ENCODE data around the gene ANAPC4.

ANAPC4 gene

DNA sequence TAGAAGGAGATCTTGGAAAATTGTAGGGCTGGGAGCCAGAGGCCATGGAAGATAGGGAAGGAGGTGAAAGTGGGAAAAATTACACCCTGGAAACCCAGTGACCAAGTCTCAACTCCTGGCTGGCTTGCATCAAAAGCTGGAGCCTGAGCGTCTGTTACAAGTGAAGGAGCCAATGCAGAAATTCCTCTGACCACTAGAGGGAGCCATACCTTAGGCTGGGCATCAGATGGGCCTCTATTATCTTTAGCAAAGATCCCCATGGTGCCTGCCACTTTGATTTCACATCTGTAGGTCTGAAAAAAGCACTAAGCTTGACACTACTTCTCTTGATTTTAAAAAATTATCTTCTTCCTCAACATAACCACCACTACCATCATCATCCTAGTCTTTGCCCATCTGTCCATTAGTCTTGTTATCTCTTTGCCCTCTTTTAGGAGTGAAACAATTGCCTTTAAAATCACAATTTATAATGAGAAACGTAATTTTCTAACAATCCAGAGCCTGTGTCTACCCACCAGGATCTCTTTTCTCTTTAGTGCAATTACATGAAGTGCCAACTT, 62.9 kb downstream of the ANAPC4 start:
- DNase-seq: peak; percentile 24

- no peak for DNase-seq
These were observed 63.5 kb downstream of the ANAPC4 start for GRCh38 chr4:25440478-25441030.

GRCh38 chr4:25441519-25442117, 64.6 kb downstream of the ANAPC4 start:
- DNase-seq: peak; percentile 3

DNA sequence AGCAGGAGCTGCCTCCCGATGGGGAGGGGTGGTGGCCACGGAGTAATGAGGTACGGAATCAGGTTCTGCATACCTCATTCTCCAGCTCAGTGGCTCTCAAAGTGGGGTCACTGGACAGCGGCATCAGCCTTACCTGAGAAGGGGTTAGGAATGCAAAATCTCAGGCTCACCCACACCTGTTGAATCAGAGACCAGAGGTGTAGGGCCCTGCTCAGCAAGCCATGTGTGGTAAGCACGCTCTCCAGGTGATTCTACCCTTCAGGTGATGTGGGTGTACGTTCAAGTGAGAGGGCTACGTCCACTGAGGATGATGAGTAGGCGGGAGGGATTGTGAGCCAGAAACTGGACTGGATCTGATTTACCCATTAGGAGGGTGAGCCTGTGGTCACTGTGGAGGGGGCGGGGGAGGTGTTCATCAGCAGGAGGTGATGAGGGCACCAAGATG, 65.8 kb downstream of the ANAPC4 start:
- DNase-seq: no peak

DNA sequence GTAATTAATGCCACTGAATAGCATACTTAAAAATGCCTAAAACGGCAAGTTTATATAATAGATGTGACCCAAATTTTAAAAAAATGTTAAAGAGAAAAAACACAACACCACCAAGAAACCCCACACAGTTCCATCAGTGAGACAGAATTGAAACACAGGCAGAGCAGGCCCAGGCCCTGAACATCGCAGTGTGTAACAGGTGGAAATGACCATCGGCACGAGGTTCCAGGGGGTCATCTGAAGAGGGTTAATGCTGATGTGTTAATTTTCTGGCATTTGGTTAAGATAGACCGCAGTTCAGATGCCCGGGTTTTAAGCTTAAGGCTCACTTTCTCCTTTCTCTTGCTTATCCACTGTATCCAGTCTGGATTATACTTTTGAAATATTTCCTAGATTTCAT, 66.8 kb downstream of the ANAPC4 start:
- no peak for DNase-seq

- DNase-seq: no peak
These were observed 69.5 kb downstream of the ANAPC4 start for GRCh38 chr4:25446611-25447010.

- DNase-seq: no peak
These were observed 71.5 kb downstream of the ANAPC4 start for GRCh38 chr4:25448379-25449109.

GRCh38 chr4:25449270-25449669, 72.2 kb downstream of the ANAPC4 start:
- DNase-seq: no peak

DNA sequence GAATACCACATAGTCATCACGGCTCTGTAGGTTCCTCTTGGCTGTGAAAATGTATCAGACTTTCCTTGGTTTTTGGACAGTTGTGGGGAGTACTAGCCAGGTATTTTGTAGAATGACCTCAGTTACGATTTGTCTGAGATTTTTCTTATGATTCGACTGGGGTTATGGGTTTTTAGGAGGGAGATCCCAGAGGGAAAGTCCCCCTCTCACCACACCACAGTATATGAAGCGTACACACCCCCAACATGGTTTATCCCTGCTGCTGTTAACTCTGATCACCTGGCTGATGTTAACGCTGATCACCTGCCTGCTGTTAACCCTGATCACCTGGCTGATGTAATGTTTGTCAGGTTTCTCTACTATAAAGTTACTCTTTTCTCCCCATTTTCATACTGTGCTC, 72.6 kb downstream of the ANAPC4 start:
- no peak for DNase-seq

DNA sequence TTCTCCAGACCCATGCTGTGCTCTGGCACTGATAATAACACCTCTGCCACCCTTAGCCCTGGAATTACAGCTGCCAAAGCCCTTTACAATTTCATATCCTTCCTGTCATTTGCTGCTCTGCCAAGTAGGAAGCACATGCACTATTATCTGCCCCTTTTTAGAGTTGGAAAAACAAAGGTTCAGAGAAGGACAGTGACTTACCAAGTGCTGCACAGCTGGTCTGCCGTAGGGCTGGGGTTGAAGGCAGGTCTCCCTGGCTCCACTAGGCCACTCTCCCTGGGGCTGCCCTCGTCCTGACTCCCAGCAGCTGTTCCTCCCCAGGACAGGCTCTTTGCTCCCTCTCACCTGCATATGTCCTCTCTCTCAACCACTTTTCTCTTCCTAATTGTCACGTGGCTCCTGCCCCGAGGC, 73.4 kb downstream of the ANAPC4 start:
- DNase-seq: no peak

- DNase-seq: no peak
These were observed 74.6 kb downstream of the ANAPC4 start for GRCh38 chr4:25451676-25452075.

- DNase-seq: no peak
These were observed 75.0 kb downstream of the ANAPC4 start for GRCh38 chr4:25452081-25452480.

GRCh38 chr4:25454476-25454875, 77.4 kb downstream of the ANAPC4 start:
- no peak for DNase-seq

GRCh38 chr4:25457053-25457715, 80.1 kb downstream of the ANAPC4 start:
- DNase-seq: no peak

GRCh38 chr4:25466966-25467697, 90.1 kb downstream of the ANAPC4 start:
- no peak for DNase-seq

GRCh38 chr4:25467843-25468242, 90.8 kb downstream of the ANAPC4 start:
- no peak for DNase-seq
